HT1080 (cell line): ENCODE measurements around the gene VSIG10L. TPM values are rescaled to one million over a fixed set of nuclear protein-coding genes. Genes with fewer than 3 reads are reported as not detected.
A peak's percentile ranks its signal among the peaks of the same experiment; 100 is the strongest.

Experiments
- DNase-seq: peaks from one replicate; pipeline ENCODE4 v3.0.0-alpha.2; 2015; ENCODE audit warnings: low read depth
- total RNA-seq: library from RNA; depleted of rRNA; stranded (reverse); fragments of >200 nt; shearing (Covaris generic); gene quantifications from 2 replicates; pipeline ENCODE4 v1.2.3, GENCODE V29; 2014

The VSIG10L gene
- total RNA-seq, 1 experiment from 2014 or later = 1.3 TPM

- no peak for DNase-seq
Observed at GRCh38 chr19:51365965-51366388, 24.0 kb upstream of the VSIG10L start, which contains the start of gene ETFB. ETFB (minus strand) TSS chr19:51366388; CDS start chr19:51366326, 62 bp downstream.

DNA sequence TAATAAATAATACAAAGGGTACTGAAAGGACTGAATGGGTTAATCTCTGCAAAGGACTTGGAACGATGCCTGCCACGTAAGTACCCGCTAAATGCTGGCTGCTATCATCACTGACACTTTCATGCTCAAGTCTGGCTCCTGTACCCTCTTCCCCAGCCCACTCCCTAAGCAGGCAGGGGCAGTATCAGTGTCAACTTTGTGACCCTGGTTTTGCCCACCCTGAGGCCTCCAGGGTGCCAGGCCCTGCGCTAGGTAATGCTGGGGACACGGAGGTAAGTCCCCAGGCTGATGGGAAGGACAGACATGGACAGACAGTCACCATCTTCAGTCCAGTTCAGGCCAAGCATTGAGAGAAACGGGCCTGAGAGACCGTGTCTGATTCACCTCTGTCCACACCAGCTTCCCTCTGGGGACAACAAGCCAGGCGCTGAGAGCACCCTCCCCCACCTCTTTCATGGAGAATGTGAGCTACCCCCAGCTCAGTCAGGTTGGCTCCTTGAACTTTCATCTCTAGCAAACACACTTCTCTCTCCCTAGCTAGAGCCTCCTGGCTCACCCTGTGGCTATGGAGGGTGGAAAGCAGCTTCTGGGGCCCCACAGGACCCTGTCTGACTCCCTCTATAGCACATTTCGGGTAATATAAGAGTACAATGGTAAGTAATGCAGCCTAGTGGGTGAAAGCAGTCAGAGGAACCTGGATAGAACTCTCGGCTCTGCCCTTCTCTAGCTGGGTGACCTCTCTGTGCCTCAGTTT is 23.4 kb upstream of the VSIG10L start:
- DNase-seq = peak; percentile 26

DNA sequence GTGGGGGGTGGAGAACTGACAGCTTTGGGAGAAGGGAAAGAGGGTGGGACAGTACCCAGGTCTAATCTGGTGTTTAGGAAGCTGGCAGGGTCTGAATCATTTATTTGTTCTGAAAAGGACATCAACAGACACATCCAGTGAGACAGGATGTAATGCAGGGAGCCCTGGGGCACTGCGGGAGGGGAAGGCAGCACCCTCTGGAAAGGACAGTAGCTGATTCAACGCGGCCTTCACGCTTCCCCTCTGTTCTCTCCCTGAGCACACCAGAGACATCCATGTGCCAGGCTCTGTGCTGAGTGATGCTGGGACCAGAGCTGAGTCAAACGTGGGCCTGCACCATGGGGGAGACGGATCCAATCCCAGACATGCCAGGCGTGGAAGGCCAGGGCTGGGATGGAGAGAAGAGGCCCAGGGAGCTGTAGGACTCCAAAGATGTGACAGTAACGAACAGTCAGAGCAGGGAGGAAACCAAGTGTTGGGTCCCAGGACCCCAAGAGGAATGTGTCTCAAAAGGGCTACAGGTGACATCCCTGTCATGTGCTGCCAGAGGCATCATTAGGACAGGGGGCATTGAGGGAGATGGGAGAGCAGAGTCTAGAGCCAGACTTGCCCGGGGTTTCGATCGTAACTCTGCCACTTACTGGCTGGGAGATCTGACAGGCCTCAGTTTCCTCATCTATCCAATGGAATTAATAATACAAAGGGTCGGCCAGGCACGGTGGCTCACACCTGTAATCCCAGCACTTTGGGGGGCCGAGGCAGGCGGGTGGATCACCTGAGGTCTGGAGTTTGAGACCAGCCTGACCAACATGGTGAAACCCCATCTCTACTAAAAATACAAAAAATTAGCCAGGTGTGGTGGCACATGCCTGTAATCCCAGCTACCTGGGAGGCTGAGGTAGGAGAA is 22.5 kb upstream of the VSIG10L start:
- DNase-seq = no peak

- DNase-seq = no peak
Observed at GRCh38 chr19:51361239-51361638, 19.3 kb upstream of the VSIG10L start.

- DNase-seq = peak; percentile 78
Observed at GRCh38 chr19:51359294-51359693, 17.4 kb upstream of the VSIG10L start.

DNA sequence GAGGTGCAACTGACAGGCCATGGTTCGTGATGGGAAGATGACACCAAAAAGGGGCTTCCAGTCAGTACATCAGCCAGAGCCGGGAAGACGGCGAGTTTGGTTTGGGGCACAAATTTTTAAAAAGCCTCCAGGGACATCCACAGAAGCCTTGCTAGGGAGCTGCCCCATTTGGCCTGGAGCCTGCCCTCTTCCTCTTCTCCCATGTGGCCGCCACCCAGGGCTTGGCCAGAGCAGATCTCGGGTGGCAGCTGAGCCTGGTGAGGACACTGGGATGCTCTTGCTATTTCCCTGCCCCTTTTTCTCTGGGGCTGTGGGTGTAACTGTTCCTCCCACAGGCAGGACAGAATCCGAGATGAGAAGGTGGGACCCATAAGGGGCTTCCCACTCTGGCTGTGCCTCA is 16.0 kb upstream of the VSIG10L start:
- no peak for DNase-seq

DNA sequence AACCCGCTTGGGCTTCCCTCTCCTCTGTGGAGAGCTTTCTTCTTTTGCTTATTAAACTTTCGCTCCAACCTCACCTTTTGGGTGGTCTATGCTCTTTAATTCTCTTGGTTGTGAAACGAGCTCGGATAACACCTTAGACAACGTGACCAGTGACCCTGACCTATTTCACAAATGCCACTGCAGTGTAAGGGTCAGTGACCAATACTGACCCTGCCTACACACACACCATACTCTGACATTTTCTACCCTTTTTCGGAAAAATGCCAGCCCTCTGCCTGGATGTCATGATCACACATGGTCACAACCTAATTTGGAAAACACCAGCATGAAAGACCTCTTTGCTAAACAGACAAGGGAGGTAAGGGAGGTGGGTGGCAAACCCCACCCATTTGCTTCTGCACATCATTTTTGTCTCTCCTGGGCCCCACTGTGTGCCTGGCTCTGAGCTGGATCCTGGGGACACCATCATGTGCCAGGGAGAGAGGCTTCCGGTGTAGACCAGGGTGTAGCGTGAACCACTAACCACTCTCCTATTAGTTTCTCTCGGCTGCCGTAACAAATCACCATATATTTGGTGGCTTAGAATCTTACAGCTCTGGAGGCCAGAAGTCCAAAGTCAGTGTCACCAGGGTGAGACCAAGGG is 14.3 kb upstream of the VSIG10L start:
- no peak for DNase-seq

DNA sequence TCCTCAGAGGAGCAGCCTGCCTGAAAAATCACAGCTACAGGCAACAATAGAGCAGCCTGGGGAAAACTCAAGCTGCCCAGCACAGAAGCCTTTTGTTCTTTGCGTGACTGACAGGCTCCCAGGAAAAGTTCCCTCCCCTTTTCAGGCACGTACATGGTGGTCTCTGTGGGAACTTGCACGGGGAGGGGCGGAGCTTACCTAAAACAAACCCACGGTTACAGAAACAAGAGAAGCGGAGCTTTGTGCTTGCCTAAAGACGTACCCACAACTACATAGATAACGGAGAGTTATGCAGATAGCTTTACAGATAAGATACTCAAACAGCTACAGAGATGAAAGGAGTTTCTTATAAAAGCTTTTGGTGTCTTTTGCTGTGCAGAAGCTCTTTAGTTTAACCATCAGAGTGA is 12.8 kb upstream of the VSIG10L start:
- no peak for DNase-seq

- DNase-seq = no peak
Observed at GRCh38 chr19:51354103-51354741, 12.3 kb upstream of the VSIG10L start.

GRCh38 chr19:51352783-51353360 is 10.9 kb upstream of the VSIG10L start:
- no peak for DNase-seq

DNA sequence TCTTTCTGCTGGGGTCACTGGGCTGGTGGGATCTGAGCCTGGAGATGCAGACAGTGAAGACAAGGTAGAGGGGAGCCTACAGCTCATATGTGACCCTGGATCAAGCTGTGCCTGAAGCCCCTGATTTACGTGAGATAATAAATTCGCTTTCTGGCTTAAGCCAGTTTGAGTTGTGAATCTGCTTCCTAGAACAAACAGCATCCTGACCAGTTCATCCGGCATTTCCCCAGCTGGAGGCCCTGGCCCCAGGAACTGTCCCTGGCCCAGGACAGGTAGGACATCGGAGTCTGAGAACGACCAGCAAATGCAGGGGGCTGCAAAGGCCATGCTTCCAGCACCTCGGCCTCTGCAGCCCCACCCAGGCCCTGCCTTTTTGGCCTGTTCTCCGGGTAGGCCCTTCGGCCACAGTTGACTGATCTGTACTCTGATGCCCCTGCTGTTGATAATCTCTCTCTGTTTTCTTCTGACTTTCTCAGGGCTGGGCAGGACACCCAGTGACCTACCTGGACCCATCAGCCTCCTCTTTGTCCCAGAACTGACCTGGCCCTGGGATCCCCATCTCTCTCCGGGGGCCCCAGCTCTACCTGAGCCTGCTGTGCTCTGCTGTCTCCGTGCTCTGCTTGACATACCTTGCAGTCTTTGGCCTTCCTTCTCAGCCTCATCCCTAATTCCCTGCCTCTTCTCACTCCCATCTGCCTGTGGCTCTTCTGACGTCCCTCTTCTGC is 9.5 kb upstream of the VSIG10L start:
- no peak for DNase-seq

DNA sequence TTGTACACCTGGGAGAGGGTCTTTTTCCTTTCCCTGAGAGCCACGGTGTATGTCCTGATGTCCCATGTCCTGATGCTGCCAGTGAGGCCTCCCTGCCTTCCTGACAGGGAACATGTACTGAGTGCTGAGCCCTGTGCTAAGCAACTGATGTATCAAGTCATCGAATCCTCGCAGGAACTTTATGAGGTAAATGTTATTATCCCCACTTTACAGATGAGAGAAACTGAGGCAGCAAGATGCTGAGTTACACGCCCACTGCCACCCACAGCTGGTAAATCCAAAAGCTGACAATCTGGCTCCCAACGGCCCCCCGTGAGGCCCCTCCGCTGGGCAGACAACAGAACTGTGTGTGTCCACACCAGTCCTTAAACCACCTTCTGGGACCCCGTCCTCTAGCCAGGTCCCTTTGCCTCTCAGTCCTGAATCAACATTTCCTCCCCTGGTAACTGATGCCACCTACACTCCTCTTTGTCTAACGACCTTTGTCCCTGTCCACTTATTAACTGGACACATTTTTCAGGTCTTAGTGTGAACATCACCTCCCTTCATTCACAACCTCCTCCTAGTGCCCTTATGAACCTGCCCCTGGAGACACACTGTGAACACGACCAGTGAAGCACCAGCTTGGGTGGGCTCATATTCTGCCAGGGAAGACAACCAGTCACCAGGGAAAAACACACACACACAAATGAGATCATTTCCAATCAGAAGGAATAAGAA is 5.4 kb upstream of the VSIG10L start:
- DNase-seq = no peak

DNA sequence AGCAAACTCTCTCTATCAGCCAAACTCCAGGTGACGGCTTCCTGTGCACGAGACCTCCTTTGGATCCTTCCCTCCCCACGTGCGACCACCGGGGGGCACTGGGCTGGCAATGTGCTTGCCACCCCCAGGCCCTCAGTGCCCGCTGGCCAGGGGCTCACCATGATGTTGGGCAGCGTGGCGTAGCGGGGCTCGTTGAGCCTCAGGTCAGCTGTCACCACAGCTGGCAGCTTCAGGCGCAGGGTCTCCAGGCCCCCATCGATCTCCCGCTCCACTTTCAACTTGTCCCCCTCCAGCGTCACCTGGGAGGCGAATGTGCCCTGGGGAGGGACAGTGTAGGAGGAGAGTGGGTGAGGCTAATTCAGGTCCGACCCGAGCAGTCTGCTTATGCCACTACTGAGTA is 4.8 kb upstream of the VSIG10L start:
- DNase-seq = no peak

- DNase-seq = no peak
Observed at GRCh38 chr19:51345076-51345620, 3.2 kb upstream of the VSIG10L start.

GRCh38 chr19:51342631-51343569 is 961 bp upstream of the VSIG10L start:
- no peak for DNase-seq

GRCh38 chr19:51341066-51341465 is 873 bp downstream of the VSIG10L start:
- DNase-seq = no peak

DNA sequence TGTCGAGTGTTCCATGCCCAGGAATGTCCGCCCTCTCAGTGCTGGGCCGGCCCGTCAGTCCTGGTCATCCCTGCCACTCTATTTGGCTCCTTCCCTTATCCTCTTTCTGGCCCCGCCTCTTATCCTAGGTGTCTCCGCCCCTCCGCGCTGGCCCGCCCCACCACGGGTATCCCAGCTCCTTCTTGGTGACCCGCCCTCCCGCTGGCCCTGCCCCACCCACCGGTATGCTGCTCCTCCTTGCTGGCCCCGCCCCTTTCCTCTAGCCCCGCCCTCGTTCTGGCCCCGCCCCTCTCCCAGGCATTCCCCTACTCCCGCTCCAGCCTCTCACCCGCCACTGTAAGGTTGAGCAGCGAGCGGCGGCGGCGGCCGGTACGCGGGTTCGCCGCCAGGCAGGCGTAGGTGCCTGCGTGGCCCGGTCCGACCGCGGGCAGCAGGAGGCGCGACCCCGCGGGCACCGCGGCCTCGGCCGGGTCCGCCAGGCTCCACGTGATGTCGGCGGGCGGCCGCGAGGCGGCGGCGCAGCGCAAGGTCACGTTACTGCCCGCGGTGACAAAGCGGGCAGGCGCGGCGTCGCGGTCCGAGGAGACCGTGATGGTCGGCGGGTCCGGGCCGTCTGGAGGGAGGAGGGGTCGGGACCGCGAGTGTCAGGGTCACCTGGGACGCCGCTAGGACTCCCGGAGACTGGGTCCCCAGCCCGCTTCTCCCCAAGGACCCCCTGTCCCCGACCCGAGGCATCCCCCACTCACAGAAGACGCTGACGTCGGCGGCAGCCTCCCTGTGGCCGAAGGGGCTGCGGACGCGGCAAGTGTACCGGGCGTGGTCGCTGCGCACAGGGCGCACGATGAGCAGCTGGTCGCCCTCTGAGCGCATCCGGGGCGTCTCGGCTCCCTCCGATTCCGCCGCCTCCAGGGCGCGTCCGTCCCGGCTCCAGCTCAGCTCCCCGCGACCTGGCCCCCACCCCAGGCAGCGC is 2.0 kb downstream of the VSIG10L start:
- DNase-seq = peak; percentile 86
